ENCODE results near the gene KRT72.

Gene KRT72

DNA sequence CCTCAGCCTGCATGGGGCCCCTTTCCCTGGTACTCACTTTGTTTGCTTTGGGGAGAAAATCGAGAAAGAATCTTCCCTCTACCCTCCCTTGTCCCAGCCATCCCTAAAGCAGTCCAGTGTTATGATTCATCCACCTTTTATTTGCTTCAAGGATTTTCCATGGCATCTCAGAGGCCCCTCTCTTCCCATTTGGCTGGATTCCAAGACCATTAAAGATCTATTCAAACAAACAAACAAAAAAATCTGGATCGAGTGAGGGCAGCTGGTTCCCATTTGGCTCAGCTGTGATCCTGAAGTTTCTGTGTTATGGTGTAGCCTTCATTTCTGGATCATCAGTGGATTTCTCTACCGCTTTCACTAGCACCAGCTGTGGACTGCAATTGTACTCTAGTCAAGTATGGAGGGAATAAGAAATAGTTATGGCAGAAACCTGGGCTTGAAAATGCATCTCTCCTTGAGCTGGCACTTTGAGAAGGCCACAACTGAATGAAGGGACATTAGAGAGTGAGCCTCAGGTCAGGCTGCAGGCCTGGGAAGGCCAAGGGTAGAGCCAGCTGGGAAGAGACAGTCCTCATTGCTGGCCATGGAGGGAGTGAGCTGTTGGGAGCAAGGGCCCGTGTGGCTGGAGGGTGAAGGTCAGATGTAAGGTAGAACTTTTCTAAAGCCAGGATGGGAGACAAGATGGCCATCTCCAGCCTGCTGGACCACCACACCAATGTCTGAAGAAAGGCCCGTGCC lies 62.0 kb downstream of the KRT72 start:
- DNase-seq = no peak

DNA sequence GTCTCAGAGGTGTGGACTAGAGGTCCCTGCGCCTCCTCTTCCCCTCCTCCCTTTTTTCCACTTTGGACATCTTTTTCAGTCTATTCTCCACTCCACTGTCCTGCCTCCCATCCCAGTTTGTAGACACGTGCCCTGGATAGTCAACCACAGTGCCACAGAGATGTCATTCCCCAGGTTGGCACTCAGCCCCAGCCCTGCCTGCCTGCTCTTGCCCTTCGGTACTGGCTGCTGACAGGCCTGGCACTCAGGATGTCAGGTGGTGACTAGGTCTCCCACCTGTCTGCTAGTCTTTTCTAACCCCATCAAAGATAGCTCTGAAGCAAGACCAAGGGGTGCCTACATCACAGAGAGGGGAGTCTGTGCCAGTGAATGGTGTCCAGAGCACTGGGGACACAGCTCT lies 64.2 kb downstream of the KRT72 start:
- DNase-seq = no peak
